AG04450 (cell line): ENCODE measurements around the gene C6orf136. TPM values are rescaled to one million over a fixed set of nuclear protein-coding genes. Genes with fewer than 3 reads are reported as not detected.

Source experiments
- CTCF ChIA-PET: fragments of 300-600, 350-600 bp; formaldehyde crosslinking; extraction: SDS; loops from one replicate; lab custom pipeline; 2022; ENCODE audit warnings: antibody characterized with exemption, inconsistent platforms; lab: Charles Lee
- POLR2A ChIA-PET: fragments of 350-600 bp; formaldehyde crosslinking; extraction: SDS; loops from one replicate; lab custom pipeline; 2021; ENCODE audit warnings: antibody characterized with exemption, inconsistent platforms; lab: Yijun Ruan, JAX
- DNase-seq: peaks from one replicate; pipeline ENCODE4 v3.0.0-alpha.2; 2011; ENCODE audit warnings: low read depth, low spot score
- H3K27ac ChIP-seq: one replicate; pipeline ENCODE4 v1.5.1; 2012; ENCODE audit warnings: low read depth, low read length, control low read depth
- H3K27me3 ChIP-seq: one replicate; pipeline ENCODE4 v1.6.0; 2012; ENCODE audit warnings: low read length; ENCODE audit not compliant: control insufficient read depth, insufficient read depth
- H3K4me3 ChIP-seq: 2 replicates; pipeline ENCODE4 v1.5.1; 2011; ENCODE audit warnings: mild to moderate bottlenecking, low read depth, low read length, control low read depth
- H3K9me3 ChIP-seq: 2 replicates; pipeline ENCODE4 v1.5.1; 2012; ENCODE audit warnings: low read length; ENCODE audit not compliant: control insufficient read depth, insufficient read depth
- polyA plus RNA-seq: library from polyadenylated mRNA; depleted of rRNA; stranded (reverse); fragments of >200 nt; gene quantifications from 2 replicates; pipeline ENCODE4 v1.2.3, GENCODE V29; 2011
- TF ChIP-seq, protein P1 (sequence below): IDR thresholded peaks from 2 replicates; pipeline ENCODE4 v1.5.1; 2011; ENCODE audit warnings: low read depth, low read length, control low read depth, inconsistent platforms

Gene C6orf136
- polyA plus RNA-seq, 1 experiment, result 5.1 TPM

DNA sequence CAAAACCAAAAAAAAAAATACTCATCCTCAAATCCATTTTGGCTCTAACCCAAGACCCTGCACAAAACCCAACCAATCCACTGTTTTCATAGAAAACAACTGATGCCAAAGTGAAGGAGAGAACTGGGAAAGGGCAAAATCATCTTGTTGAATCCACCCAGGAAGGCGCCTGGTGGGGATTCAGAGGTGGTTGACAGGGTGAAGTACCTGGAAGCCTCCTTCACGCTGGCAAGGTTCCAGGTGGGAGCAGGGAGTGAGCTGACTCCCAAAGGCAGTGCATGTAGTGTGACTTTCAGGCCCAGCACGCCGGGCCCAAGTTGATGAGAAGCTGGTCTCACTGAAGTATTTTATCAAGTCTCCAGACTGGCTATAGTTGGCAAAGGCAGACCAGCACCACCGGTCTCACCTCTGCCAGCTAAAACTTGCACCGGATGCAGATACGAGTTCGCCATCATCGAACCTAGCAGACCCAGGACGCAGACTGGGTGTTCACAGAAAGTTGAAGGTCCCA, 46.4 kb upstream of the C6orf136 start:
- no peak for DNase-seq
- ChIA-PET CTCF (interaction anchor here (1.4 kb wide), 1 partner anchor 118 kb away, joined by 3 read pairs; no protein-coding TSS in a partner anchor), POLR2A (interaction anchor here (1.4 to 6.4 kb wide), 2 partner anchors 10 to 14 kb away, joined by 7 to 69 read pairs; no protein-coding TSS in a partner anchor)
- Histone ChIP-seq H3K27ac (peak overlapping the region; percentile 21), H3K4me3 (no peak overlapping the region), H3K9me3 (no peaks in the 10 kb centered on the region; the same call in 1 of the 2 replicates), H3K27me3 (no peaks in the 10 kb centered on the region)
- TF ChIP-seq, protein P1, sequence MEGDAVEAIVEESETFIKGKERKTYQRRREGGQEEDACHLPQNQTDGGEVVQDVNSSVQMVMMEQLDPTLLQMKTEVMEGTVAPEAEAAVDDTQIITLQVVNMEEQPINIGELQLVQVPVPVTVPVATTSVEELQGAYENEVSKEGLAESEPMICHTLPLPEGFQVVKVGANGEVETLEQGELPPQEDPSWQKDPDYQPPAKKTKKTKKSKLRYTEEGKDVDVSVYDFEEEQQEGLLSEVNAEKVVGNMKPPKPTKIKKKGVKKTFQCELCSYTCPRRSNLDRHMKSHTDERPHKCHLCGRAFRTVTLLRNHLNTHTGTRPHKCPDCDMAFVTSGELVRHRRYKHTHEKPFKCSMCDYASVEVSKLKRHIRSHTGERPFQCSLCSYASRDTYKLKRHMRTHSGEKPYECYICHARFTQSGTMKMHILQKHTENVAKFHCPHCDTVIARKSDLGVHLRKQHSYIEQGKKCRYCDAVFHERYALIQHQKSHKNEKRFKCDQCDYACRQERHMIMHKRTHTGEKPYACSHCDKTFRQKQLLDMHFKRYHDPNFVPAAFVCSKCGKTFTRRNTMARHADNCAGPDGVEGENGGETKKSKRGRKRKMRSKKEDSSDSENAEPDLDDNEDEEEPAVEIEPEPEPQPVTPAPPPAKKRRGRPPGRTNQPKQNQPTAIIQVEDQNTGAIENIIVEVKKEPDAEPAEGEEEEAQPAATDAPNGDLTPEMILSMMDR, result no peak

DNA sequence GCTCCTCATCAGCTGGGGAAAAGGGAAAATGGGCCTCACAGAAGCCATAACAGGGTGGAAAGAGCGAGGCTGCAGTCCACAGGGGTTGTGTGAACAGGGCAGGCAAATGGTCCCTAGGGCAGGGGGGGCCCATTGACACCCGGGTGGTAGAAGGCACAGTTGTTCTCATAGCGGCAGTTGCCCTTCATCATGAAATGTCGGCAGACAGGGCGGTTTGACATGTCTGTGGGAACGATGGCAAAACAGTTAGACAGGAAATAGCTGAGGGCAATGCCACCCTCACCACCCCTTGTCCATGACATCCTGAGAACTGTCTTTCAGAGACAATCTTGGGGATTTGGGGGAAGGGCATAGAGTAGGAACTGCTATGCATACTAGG, 45.5 kb upstream of the C6orf136 start:
- no peak overlapping the region for H3K4me3 ChIP-seq
- no peaks in the 10 kb centered on the region; the same call in 1 of the 2 replicates for H3K9me3 ChIP-seq
- H3K27ac ChIP-seq, result peak overlapping the region; percentile 21
- ChIA-PET CTCF (no interaction called here), POLR2A (interaction anchor here (1.0 to 6.4 kb wide), 3 partner anchors 9 to 13 kb away, joined by 4 to 69 read pairs (median 7); no protein-coding TSS in a partner anchor)
- no peaks in the 10 kb centered on the region for H3K27me3 ChIP-seq
- DNase-seq, result no peak
- TF ChIP-seq, protein P1, result no peak

DNA sequence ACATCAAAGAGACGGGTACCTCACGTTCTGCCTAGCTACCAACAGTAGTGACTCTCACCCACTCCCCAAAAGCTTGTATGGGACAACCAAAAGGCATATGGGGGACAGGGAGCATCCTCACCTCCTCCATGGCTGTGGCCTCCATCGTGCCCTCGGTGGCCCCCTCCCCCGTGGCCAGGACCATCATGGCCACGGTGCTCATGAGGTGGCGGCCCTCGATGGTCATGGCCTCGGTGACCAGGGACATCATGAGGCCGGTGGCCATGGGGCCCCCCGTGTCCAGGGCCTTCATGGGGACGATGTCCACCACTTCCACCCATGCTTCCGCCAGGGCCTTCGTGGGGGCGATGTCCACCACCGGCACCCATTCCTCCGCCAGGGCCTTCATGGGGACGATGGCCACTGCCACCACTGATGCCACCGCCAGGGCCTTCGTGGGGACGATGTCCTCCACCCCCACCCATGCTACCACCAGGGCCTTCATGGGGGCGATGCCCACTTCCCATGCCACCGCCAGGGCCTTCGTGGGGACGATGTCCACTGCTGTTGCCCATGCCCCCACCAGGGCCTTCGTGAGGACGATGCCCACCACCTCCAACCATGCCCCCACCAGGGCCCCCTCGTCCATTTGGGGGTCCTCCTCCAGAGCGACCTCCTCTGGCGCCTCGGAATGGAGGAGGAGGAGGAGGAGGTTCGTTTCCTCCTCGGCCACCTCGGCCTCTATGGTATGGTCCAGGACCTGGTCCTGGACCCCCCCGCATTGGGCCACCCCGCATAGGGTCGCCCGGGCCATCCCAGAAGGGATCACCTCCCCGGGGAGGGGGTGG, 44.9 kb upstream of the C6orf136 start:
- ChIA-PET CTCF (no interaction called here), POLR2A (interaction anchor here (1.0 to 6.4 kb wide), 3 partner anchors 11 to 12 kb away, joined by 4 to 69 read pairs (median 17); no protein-coding TSS in a partner anchor)
- DNase-seq, result no peak
- TF ChIP-seq, protein P1, result no peak
- no peak overlapping the region for H3K27ac ChIP-seq
- no peaks in the 10 kb centered on the region for H3K9me3 ChIP-seq
- H3K4me3 ChIP-seq, result no peak overlapping the region
- H3K27me3 ChIP-seq, result no peaks in the 10 kb centered on the region

DNA sequence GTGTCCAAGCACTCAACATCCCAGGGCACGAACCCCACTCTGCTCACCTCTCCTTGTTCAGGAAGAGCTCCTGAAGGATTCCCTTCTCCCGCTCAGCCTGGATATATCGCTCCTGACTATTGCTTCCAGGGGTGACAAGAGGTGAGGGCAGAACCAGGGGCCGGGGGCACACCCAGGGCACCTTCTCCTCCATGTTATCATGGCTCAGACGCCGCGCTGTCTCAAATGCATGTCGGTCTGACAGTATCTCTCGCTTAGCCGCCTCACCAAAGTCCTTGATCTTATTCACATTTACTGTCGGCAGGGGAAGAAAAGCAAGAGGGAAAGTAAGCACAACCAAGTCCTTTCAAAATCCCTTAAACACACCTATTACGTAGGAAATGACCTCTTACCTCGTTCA, 43.0 kb upstream of the C6orf136 start:
- TF ChIP-seq, protein P1, result no peak
- H3K27me3 ChIP-seq, result no peaks in the 10 kb centered on the region
- ChIA-PET POLR2A (interaction anchor here (4.4 kb wide), 1 partner anchor 10 kb away, joined by 17 read pairs; no protein-coding TSS in a partner anchor), CTCF (interaction anchor here (0.5 kb wide), 1 partner anchor 47 kb away, joined by 3 read pairs; no protein-coding TSS in a partner anchor)
- DNase-seq, result no peak
- H3K27ac ChIP-seq, result no peak overlapping the region
- H3K9me3 ChIP-seq, result no peaks in the 10 kb centered on the region
- H3K4me3 ChIP-seq, result no peak overlapping the region

DNA sequence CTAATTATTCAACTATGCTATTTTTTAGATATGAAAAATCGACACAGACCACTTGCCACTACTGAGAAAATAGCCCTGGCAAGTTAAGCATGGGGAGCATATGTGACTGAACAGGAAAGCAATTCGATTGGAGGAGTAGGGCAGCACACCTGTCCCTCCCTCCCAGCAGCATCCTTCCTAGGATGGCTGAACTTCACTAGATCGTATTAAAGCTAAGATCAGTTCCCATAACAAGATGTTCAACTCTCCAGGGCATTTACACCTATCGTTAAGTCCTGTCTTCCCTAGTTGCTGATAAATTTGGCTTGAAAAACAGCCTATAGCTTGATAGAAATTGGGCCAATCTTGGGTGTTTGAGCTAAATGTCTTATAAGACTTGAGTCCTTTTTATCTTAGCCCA, 36.9 kb upstream of the C6orf136 start:
- DNase-seq, result no peak
- H3K9me3 ChIP-seq, result no peaks in the 10 kb centered on the region
- no peaks in the 10 kb centered on the region for H3K27me3 ChIP-seq
- CTCF ChIA-PET, result interaction anchor here (0.8 to 1.5 kb wide), 3 partner anchors 13 to 78 kb away, joined by 3 to 11 read pairs (median 4); partner anchors contain the start of gene DHX16
- no peak overlapping the region for H3K4me3 ChIP-seq
- TF ChIP-seq, protein P1, result no peak
- H3K27ac ChIP-seq, result no peak overlapping the region
- POLR2A ChIA-PET, result interaction anchor here (0.6 to 1.6 kb wide), 4 partner anchors 9 to 98 kb away, joined by 3 to 7 read pairs (median 4); no protein-coding TSS in a partner anchor
